Mucosa of stomach (tissue), 1 donor: ENCODE measurements around the gene RERE.

Experiments used
- H3K27me3 ChIP-seq: one replicate; pipeline ENCODE4 v1.7.0; 2013; ENCODE audit warnings: mild to moderate bottlenecking, low read length; ENCODE audit not compliant: control insufficient read depth, insufficient read depth
- H3K36me3 ChIP-seq: one replicate; pipeline ENCODE4 v1.7.0; 2013; ENCODE audit warnings: low read length; ENCODE audit not compliant: control insufficient read depth, insufficient read depth
- H3K4me1 ChIP-seq: one replicate; pipeline ENCODE4 v1.7.0; 2013; ENCODE audit warnings: mild to moderate bottlenecking, low read length; ENCODE audit not compliant: control insufficient read depth, insufficient read depth
- H3K4me3 ChIP-seq: one replicate; pipeline ENCODE4 v1.7.0; 2013; ENCODE audit warnings: low read length
- H3K9ac ChIP-seq: one replicate; pipeline ENCODE4 v1.7.0; 2013; ENCODE audit warnings: mild to moderate bottlenecking, low read length, moderate library complexity
- H3K9me3 ChIP-seq: one replicate; pipeline ENCODE4 v1.7.0; 2013; ENCODE audit warnings: mild to moderate bottlenecking, low read length, moderate library complexity; ENCODE audit not compliant: control insufficient read depth
- donor health status: Pancreatic carcinoma.

Gene RERE

GRCh38 chr1:8425150-8425780 is 392.2 kb downstream of the RERE start:
- H3K4me1 ChIP-seq, result peaks cover 38% of the 10 kb centered on the region
- no peaks in the 10 kb centered on the region for H3K36me3 ChIP-seq
- no peak overlapping the region for H3K4me3 ChIP-seq
- no peaks in the 10 kb centered on the region for H3K27me3 ChIP-seq
- no peak overlapping the region for H3K9ac ChIP-seq
- no peaks in the 10 kb centered on the region for H3K9me3 ChIP-seq

GRCh38 chr1:8424539-8425116 is 392.8 kb downstream of the RERE start:
- Histone ChIP-seq H3K36me3 (no peaks in the 10 kb centered on the region), H3K4me1 (peaks cover 44% of the 10 kb centered on the region), H3K27me3 (no peaks in the 10 kb centered on the region), H3K9ac (peak overlapping the region; percentile 77), H3K4me3 (peak overlapping the region; percentile 64), H3K9me3 (no peaks in the 10 kb centered on the region)

- H3K9ac ChIP-seq, result peak overlapping the region; percentile 94
- H3K36me3 ChIP-seq, result no peaks in the 10 kb centered on the region
- H3K4me1 ChIP-seq, result peaks cover 51% of the 10 kb centered on the region
- no peaks in the 10 kb centered on the region for H3K27me3 ChIP-seq
- peak overlapping the region; percentile 64 for H3K4me3 ChIP-seq
- H3K9me3 ChIP-seq, result no peaks in the 10 kb centered on the region
Measured at GRCh38 chr1:8423692-8424538, 393.5 kb downstream of the RERE start.

- Histone ChIP-seq H3K4me1 (peaks cover 56% of the 10 kb centered on the region), H3K9me3 (no peaks in the 10 kb centered on the region), H3K27me3 (no peaks in the 10 kb centered on the region), H3K9ac (peak overlapping the region; percentile 94), H3K4me3 (peak overlapping the region; percentile 64), H3K36me3 (peaks cover 2% of the 10 kb centered on the region)
Measured at GRCh38 chr1:8423269-8423691, 394.2 kb downstream of the RERE start.

GRCh38 chr1:8422510-8423268 is 394.8 kb downstream of the RERE start:
- peaks cover 7% of the 10 kb centered on the region for H3K36me3 ChIP-seq
- no peaks in the 10 kb centered on the region for H3K9me3 ChIP-seq
- H3K9ac ChIP-seq, result peak overlapping the region; percentile 94
- no peaks in the 10 kb centered on the region for H3K27me3 ChIP-seq
- peaks cover 59% of the 10 kb centered on the region for H3K4me1 ChIP-seq
- peak overlapping the region; percentile 64 for H3K4me3 ChIP-seq

- peaks cover 64% of the 10 kb centered on the region for H3K4me1 ChIP-seq
- peak overlapping the region; percentile 64 for H3K4me3 ChIP-seq
- peak overlapping the region; percentile 94 for H3K9ac ChIP-seq
- no peaks in the 10 kb centered on the region for H3K27me3 ChIP-seq
- peaks cover 7% of the 10 kb centered on the region for H3K36me3 ChIP-seq
- H3K9me3 ChIP-seq, result no peaks in the 10 kb centered on the region
Measured at GRCh38 chr1:8421721-8422120, 395.7 kb downstream of the RERE start.

GRCh38 chr1:8420318-8420717 is 397.1 kb downstream of the RERE start:
- Histone ChIP-seq H3K36me3 (peaks cover 7% of the 10 kb centered on the region), H3K4me1 (peaks cover 62% of the 10 kb centered on the region), H3K27me3 (no peaks in the 10 kb centered on the region), H3K9me3 (no peaks in the 10 kb centered on the region), H3K4me3 (no peak overlapping the region), H3K9ac (no peak overlapping the region)

- H3K36me3 ChIP-seq, result peaks cover 7% of the 10 kb centered on the region
- no peak overlapping the region for H3K9ac ChIP-seq
- no peaks in the 10 kb centered on the region for H3K27me3 ChIP-seq
- H3K4me1 ChIP-seq, result peaks cover 58% of the 10 kb centered on the region
- no peak overlapping the region for H3K4me3 ChIP-seq
- no peaks in the 10 kb centered on the region for H3K9me3 ChIP-seq
Measured at GRCh38 chr1:8419861-8420260, 397.6 kb downstream of the RERE start.

GRCh38 chr1:8419172-8419571 is 398.3 kb downstream of the RERE start:
- peaks cover 7% of the 10 kb centered on the region for H3K36me3 ChIP-seq
- no peaks in the 10 kb centered on the region for H3K27me3 ChIP-seq
- peaks cover 51% of the 10 kb centered on the region for H3K4me1 ChIP-seq
- H3K4me3 ChIP-seq, result no peak overlapping the region
- H3K9me3 ChIP-seq, result no peaks in the 10 kb centered on the region
- no peak overlapping the region for H3K9ac ChIP-seq

GRCh38 chr1:8418301-8418700 is 399.1 kb downstream of the RERE start:
- Histone ChIP-seq H3K27me3 (no peaks in the 10 kb centered on the region), H3K36me3 (peaks cover 7% of the 10 kb centered on the region), H3K9me3 (no peaks in the 10 kb centered on the region), H3K4me3 (no peak overlapping the region), H3K4me1 (peaks cover 49% of the 10 kb centered on the region), H3K9ac (no peak overlapping the region)

- Histone ChIP-seq H3K4me1 (peaks cover 53% of the 10 kb centered on the region), H3K9ac (no peak overlapping the region), H3K36me3 (peaks cover 7% of the 10 kb centered on the region)
Measured at GRCh38 chr1:8417625-8418024, 399.8 kb downstream of the RERE start.

More at GRCh38 chr1:8417625-8418024, 399.8 kb downstream of the RERE start:
- Histone ChIP-seq H3K9me3 (no peaks in the 10 kb centered on the region), H3K27me3 (no peaks in the 10 kb centered on the region), H3K4me3 (no peak overlapping the region)
